Stimulated activated CD4-positive, alpha-beta T cell treated with anti-CD3 and anti-CD28 coated beads, Interleukin-12 subunit alpha, Interleukin-12 subunit beta, amount 100 ng/mL, for 48 hours (primary cell): ENCODE data around the gene ALLC.

ENCODE experiments used
- DNase-seq, 3 donors: peaks; one replicate each; pipeline ENCODE4 v3.0.0-alpha.2; 2020; ENCODE audit warnings: low read depth in 2 of 3, low spot score in 1 of 3

ALLC gene

DNA sequence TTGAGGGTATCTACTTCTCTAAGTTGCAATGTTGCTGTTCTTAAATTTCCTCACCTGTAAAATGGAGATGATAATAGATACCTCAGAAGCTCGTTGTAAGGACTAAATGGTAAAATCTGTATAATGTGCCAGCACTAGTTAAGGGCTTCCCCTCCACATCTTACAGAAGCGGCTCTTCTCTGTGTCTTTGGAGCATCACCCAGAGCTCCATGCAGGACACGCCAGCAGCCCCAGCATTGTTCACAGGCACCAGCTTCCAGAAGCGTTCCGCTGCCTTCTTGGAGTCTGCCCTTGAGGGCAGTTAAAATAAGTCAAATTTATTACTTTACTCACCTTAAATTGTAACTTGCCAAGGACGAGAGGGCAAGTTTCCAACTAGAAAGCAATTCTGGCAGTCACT is 51.2 kb downstream of the ALLC start:
- no peak for DNase-seq

DNA sequence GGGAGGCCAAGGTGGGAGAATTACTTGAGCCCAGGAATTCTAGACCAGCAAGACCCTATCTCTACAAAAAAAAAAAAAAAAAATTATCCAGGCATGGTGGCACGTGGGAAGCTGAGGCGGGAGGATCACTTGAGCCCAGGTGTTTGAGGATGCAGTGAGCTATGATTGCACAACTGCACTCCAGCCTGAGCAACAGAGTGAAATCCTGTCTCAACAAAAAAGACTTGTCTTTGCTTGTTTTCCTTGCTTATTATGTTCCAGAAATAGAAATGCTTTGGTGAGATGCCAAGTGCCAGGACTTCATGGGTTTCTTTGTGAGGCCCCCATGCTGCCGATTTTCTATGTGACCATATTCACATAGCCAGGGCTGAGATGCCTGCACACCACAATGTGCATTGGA is 54.4 kb downstream of the ALLC start:
- no peak for DNase-seq

DNA sequence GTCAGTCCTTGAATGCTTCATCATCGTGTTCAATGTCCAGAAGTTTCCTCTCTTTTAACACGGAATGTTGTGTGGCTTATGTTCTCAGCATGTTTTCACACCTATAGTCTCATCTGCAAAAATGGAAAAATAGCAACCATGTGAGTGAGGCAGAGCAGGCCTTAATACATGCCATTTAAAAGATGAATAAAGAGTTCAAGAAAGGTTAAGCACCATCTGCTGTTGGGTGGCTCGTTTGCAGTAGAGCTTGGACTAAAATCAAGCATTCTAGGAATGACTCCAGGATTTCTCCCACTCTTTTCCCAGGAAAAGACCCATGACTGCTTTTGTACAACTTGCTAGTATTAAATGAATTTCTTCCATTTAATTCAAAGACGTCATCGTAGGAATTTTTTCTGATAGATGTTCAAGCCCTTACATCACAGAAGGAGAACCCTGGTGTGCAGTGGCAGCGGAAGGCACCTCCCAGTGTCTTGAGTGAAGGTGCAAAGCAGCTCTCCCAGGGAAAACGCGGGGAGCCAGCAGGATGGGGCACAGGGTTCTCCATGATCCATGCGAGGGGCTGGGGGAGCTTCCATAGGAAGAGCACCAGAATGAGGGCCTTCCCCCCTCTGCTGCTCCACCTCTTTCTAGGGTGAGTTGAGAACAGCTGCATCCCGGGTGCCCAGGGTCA is 55.0 kb downstream of the ALLC start:
- no peak for DNase-seq

DNA sequence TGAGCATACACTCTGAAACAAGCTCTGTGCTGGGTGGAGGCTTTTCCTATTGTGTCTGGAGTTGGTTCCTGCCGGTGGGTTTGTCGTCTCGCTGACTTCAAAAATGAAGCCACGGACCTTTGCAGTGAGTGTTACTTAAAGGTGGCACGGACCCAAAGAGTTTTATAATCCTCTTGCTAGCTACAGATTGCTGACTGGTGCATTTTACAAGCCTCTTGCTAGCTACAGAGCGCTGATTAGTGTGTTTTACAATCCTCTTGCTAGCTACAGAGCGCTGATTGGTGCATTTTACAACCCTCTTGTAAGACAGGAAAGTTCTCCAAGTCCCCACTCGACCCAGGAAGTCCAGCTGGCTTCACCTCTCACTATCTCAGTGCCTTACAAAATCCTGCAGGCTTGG is 60.7 kb downstream of the ALLC start:
- DNase-seq, result no peak

DNA sequence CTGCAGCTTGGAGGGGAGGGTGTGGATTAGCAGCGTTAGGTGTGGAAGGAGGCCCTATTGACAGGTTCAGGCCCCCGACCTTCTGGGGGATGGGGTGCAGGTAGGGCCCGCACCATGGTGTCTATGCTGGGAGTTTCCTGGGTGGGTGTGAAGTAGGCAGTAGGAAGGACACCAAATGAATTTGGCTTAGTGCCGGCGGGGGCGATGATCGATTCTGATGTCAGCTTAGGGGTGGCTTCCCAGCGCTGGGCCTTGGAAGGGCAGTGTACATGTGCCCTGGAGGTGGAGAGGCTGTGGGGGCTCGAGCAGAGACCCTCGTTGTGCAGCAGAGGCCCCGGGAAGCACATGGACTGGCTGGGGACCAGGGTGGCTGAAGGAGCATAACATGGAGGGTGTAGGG is 67.0 kb downstream of the ALLC start:
- DNase-seq, result no peak

DNA sequence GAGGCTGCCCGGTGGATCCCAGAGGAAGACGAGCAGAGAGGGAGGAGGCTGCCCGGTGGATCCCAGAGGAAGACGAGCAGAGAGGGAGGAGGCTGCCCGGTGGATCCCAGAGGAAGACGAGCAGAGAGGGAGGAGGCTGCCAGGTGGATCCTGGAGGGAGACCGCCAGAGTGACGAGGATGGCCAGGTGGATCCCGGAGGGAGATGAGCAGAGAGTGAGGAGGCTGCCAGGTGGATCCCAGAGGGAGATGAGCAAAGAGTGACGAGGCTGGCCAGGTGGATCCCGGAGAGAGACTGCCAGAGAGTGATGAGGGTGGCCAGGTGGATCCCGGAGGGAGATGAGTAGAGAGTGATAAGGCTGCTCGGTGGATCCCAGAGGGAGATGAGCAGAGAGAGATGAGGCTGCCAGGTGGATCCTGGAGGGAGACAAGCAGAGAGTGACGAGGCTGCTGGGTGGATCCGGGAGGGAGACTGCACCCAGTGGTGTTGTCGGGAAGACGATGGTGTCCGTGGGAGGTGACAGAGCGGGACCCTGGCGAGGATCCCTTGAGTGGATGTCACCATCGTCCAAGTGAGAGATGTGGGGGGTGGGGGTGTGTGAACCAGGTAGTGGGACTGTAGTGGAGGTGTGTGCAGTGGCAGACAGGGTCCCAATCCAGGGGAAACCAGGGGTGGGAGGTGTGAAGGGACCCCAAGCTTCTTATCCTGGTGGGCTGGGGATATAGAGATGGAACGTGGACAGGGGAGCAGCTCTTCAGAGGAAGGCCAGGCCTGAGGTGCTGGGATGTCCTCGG is 67.7 kb downstream of the ALLC start:
- DNase-seq, result no peak

DNA sequence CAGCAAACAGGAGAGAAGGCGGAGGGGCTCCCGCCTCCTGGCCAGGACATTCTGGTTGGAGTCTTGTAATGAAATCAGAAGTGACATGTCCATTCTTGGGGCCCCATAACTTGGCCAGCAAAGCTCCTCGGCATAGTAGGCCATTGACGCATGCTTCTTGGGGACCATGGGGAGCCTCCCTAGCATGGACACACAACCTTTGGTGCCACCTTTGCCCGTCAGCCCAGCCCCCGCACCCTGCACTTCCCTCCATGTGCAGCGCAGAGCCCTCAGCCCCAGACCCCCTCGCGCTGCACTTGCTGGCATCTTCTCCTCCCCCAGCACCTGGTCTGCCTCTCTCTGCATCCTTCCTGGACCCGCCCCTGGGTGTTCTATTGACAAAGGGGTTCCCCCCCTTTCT is 68.5 kb downstream of the ALLC start:
- no peak for DNase-seq

DNA sequence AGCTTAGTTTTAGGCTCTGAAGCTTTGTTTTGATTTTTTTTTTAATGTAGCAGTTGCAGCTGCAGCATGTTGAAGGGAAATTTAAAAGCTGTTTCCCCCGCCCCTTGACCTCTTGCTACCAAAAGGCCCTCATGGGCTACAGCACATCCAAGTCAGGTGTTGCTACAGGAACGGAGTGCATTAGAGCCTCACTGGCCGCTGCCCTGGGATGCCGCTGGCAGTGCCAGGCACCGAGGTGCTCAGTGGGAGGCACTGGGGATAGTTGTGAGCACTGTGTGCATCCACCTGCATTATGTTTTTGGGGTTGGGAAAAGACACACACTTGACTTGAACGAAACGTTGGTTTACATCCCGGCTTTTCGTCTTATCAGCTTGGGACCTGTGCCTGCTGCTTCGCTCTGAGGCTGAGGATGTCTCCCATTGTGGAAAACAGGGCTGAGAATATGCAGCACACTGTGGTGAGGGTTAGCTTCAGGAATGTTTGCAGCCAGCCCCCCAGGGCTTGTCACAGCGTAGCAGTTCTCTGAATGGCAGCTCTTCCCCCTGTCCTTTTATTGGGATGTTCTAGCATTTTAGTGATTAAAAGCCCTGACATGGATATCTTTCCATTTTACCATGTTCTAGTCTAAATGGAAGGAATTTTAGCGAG is 69.5 kb downstream of the ALLC start:
- no peak for DNase-seq

DNA sequence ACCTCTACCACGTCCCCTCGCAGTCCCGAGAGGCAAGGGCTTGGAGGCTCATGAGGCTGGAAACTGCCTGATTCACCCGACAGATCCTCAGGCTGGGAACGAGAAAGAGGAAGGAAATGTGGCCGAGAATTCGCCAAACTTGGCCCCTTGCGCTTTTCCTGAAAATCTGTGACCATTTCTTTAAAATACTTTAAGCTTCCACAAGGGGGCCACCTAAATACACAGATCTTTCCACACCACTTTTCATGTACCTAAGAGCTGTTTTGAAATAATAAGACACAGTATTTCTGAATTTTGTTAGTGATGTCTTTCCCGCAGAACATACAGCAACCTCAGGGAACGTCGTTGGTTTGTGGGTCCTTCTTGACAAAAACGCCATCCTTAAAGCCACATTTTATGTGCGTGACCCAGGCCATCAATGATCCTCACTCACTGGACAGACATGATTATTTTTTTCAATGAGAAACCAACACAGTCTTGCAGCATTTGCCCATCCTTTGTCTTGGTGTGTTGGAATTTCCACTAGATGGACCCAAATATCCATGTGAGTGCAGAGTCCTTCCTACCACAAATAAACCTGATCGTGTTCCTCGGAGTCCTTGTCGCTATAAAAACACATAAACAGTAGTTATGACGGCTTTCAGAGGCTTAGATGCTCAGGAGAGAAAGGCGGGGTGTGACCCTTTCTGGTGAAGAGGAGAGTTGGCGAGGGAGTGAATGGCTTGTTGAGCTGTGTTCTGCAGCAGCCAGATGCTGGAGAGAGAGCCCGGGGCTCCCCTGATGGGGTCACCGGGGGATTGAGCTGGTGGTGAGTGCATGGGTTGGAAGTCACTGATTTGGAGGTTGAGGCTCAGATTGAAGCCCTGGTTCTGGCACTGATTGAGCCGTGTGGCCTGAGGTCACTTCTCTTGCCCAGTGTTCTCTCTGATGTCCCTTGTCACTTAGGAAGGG is 70.4 kb downstream of the ALLC start:
- DNase-seq, result peak in 1 of 3 donors; percentile 3

DNA sequence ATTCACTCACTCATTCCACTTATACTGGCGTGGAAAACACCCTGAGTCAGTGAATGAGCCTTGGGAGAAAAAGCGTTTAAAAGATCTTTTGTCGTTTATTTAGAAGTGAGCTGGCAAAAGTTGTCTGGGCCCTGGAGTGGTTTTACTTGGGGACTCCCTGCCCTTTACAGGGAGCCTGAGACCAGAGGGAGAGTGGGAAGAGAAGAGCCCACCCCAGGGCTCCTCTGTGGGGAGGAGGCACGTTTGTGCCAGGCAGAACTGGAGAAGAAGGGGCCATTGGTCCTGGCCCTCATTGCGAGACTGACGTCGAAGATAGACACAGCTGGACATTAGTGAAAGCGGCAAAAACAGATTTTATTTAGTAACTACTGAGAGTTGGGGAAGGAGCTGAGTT is 71.1 kb downstream of the ALLC start:
- DNase-seq, result no peak

DNA sequence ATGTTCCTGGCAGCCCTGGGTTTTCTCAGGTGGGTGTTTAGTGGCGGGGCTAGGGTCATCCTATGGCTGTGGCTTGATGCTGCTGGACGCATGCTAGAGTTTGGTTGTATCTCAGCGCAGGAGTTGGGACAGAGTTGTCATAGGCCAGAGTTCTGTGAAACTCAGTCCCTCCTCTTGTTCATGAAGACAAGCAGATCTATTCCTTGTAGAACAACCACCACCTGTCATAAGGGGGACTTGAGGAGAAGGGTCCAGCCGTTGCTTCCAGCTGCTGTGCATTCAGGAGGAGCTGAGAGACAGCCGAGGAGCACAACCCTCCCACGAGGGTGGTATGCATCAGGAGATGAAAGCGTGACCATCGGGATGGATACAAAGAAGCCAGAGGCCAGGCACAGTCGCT is 71.8 kb downstream of the ALLC start:
- no peak for DNase-seq

DNA sequence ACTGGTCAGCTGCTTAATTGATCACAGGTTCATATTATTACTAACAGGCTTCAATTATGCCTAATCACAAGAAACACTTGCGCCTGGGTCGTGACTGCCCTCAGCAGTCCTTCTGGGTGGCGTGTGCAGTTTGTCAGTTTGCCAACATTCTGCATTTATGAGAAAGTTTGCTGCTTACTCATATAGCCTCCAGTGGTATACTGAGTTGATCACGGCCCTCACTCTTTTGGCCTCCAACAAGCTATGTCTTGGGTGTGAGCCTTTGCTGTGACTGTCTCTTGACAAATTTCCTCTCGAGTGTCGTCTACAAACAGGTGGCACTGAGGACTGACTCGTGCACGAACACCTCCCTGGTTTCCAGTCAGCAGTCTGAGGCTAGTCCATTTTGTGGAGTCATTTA is 72.6 kb downstream of the ALLC start:
- no peak for DNase-seq

DNA sequence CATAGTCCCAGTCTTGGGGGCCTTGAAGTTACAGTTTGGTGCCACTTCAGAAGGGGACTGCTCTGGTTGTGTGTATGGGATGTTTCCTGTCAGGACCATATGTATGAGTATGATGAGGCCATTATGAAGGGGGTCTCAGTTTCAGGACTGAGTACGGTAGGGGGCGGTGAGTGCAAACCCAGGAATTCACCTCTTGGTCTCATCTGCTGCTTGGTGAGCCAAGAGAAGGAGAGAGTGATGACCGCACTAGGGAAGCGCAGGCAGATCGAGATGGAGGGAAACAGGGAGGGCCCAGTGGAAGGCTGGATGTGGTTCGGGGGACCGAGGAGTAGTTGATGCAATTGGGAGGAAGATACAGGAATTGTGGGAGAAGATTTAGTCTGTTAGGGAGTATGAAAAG is 73.8 kb downstream of the ALLC start:
- no peak for DNase-seq

DNA sequence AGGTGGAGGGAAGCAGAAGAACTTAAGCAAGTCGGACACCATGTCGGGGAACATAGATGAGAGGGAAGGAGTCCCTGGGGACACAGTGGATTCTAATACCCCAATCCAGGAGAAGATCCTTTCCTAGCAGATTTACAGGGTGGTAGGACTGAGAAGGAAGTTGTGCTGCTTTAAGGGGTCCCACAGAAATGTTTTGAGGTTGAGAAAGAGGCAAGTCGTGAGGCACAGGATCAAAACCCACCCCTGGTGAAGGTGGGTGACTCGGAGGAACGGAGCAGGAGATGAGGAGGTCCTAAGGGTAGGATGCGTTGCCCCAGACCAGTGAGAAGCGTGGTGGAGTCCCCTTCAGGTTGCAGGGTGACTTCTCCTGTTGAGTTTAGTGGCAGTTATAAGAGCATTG is 78.1 kb downstream of the ALLC start:
- no peak for DNase-seq

DNA sequence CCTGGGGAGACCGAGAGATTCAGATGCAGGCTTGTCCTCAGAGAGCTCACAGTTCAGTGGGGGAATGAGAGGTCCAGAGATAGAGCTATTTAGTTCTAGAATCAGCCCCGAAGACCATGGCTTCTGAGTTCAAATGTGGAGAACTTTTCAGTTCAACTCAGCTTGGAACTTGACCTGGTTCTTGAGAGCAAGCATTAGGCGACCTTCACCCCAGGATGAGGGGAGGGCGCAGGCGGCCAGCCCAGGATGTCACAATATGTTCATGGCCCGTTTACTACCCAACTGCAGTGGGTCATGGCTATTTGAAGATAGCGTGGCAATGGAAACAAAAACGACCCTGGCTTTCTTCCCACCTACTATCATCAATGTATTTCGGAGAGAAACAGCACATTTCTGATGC is 79.1 kb downstream of the ALLC start:
- DNase-seq, result no peak

DNA sequence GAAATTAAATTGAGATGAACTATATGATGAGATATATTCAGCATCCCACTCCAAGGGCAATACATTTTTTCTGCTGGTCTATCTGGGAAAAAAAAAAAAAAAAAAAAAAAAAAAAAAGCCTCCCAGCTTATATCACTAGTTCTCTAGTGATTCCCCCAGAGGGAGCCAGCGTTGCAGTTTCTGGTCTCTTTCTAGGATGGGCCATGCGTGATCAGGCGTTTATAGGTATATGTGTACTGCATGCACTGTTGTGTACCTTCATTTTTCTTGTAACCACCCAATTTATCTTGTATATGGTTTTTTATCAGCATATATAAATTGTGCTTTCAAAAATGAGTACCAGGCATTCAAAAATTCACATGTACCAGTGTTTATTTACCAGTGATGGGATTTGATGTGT is 80.5 kb downstream of the ALLC start:
- no peak for DNase-seq

DNA sequence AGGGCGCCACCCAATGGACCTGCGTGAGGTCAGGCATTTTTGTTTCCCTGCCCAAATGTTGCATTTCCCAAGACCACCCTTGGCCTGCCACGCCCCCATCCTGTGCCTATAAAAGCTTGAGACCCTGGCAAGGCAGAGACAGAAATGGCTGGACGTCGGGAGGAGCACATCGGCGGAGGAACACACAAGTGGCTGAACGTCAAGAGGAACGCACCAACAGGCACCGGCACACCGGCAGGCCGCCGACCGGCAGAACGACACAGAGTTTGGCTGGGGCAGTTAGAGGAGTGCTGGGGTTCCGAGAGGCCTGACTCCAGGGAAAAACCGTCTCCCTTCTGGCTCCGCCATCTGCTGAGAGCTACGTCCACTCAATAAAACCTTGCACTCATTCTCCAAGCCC is 81.3 kb downstream of the ALLC start:
- no peak for DNase-seq

DNA sequence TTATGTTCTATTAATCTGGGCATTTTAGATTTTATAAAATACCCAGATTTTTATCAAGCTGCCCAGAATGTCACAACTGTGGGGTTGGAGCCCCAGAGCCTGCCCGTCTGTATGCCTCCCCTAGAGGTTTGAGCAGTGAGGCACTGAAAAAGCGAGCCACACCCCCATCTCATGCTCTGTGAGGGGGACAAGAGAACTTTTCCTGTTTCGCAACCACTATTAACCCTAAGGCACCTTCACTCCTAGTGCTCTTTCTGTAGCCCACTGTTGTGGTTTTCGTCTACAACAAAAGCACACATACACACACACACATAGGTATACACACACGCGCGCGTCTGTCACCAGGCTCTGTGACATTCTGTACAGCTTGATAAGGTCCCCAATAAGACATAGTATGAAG is 83.4 kb downstream of the ALLC start:
- DNase-seq, result no peak

DNA sequence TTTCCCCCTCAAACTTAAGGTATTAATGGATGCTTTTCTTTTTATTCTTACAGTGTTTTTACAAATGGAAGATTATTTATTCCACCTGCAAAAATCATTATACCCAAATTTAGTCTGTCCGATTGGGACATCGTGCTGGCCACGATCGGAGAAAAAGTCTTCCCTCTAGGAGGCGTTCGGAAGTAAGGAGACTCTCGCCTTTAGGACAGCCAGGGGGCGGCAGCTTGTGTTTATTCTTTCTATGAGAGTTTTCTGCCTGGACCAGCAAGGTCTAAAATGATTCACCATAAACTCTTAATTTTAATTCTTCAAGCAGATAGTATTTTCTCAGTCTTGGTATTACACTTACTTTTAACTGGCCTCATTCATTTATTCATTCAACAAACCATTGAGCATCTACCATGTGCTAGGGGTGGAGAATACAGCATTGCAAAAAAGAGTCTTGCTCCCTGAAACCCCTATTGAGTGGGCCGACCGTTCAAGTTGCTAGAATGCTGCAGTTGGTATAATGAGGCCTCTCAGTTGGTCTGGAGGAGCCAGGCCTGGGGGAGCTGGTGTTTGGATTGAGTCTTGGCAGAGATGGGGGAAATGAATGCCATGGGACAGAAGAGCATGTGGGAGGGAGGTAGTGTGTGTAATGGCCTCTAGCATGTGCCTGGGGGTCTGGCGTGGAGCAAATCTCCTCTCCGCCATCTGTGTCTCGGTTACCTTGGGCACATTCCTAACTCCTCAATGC is 84.0 kb downstream of the ALLC start:
- no peak for DNase-seq

DNA sequence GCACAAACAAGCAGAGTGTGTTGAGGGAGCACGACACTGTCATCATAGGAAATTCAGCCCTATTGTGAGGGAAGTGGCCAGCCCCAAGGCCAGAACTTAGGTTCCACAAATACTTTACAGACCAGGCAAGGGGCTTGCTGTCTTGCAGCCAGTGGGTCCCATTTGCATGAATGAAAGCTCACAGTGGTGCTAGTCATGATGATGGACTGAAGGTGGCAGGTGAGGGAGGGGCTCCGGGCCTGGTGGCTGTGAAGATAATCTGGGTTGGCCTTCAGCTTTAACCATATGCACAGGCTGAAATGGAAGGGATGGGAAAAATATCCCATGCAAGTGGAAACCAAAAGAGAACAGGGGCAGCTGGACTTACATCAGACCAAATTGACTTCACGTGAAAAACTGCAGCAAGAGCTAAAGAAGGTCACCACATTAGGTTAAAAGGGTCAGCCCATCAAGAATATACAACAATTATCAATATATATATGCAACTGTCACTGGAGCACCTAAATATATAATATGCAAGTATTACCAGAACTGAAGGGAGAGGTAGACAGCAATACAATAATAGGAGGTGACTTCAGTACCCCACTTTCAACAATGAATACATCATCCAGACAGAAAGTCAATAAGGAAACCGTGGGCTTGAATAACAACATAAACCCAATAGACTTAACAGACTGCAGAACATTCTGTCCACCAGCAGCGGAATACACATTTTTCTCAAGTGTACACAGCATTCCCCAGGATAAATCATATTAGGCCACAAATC is 84.9 kb downstream of the ALLC start:
- DNase-seq, result no peak
